HG02852 (cell line): ENCODE measurements around the gene EIF4H.
"Not testable (repeated sequence)": the region's sequence is repeated elsewhere in the genome, so short reads cannot be mapped to it uniquely, and the experiment has no call there.

Experiments
- ATAC-seq: cut with Tn5 transposase; IDR thresholded peaks from one replicate; pipeline ENCODE4 v1.9.1; 2021; ENCODE audit warnings: mild to moderate bottlenecking, moderate library complexity; ENCODE audit not compliant: unreplicated experiment

The EIF4H gene

DNA sequence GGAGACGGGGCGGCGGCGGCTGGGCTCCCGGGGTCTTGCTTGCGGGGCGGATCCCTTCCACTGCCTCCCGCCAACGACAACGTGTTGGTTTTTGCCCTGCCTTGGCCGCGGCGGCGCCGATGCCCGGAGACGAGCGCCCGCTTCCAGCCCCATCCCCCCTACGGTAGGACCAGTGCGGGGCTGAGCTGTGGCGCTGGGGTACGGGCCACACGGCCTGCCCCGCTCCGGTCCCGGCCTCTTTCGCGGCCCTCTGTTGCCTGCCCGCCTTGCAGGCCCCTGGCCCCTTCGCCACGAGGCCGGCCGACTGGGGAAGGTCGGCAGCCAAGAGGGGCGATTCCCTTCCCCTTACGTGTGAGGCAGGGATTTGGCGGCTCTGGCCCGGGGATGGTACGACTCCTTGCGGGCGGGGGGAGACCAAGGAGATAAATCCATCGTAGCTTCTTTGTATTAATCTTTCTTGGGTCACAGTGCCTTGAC lies 488 bp downstream of the EIF4H start:
- peak; percentile 25 for ATAC-seq

DNA sequence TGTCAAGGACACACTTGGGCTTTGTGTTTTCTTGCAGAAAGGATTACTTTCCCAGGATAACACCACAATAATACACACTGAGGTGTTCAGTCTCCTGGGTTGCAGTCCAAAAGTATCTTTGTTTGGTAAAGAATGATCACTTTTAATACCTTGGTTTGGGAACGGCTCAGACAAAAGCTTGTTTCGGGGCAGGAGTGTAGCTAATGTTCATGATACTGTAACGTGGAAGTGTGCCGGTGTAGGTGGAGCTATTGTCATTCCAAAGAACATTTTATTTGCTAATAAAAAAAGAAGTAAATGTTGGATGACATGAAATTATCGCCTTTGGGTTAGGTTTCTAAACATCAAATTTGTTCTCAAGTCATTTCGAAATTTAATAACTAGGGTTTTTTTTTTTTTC lies 1.2 kb downstream of the EIF4H start:
- ATAC-seq = no peak

- no peak for ATAC-seq
Observed at GRCh38 chr7:74176555-74176954, 2.4 kb downstream of the EIF4H start.

DNA sequence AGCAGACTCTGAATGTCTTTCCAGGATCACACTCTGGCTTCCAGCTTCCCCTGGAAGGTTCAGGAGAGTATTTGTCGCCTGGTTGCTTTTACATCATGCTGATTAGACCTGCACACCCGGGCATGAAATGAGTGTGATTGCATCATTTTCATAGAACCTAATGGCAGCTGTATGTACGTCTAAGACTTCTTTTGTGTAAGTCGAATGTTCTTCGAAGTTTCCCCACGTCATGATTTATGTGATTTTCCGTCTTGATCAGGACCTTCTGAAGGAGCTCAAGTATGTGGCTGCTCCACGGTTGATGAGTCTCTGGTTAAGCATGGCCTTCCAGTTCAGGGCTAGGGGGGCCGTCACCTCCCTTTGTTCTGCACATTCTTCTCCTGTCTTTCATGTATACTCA lies 4.5 kb downstream of the EIF4H start:
- no peak for ATAC-seq

DNA sequence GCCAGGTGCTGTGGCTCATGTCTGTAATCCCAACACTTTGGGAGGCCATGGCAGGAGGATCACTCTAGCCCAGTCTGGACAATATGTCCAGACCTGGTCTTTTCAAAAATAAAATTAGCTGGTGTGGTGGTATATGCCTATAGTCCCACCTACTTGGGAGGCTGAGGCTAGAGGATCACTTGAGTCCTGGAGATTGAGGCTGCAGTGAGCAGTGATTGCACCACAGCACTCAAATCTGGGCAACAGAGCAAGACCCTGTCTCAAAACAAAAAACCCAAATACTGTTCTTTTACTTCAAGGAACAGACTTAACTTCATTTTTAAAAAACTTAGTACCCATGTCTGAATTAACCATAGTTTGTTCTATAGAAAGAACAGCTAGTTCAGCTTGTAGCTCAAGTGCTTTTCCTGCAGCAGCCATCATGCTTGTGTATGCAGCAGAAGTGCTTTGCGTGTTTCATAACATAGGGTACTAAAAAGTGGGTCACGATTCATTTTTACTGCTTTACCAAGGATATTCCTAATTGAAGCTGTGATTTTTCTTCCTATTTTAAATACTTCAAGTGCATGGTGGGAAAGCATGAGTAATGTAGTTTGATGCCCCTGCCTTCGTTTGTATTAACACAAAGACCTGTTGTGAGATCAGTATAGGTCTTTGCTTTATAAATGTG lies 5.9 kb downstream of the EIF4H start:
- ATAC-seq = no peak

- ATAC-seq = no peak
Observed at GRCh38 chr7:74180866-74181265, 6.7 kb downstream of the EIF4H start.

GRCh38 chr7:74181821-74182220 lies 7.7 kb downstream of the EIF4H start:
- ATAC-seq = no peak

DNA sequence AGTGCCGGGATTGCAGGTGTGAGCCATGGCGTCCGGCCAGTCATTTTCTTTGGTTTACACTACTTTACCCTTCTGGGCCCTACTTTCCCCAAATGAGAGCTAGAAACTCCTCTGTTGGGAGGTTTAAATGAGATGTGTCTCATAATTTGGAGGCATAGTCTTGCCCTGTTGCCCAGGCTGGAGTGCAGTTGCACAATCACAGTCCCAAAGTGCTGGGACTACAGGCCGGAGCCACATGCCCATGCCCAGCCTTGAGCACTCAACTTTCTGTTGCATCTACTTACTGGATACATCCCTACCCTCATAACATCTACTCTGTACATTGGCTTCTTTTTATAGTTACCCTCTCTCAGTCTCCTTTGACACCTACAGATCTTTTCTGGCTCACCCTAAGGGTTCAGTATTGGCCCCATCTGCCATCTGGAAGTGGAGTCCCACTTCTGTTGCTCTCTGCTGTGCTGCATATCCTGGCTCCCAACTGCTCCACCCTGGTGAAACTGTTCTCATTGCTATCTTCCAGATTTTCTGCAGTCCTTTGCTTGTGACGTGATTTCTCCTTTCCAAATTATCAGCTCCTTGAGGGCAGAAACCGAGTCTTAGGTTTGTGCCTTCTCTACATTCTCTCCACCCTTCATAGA lies 8.4 kb downstream of the EIF4H start:
- no peak for ATAC-seq

- ATAC-seq = no peak
Observed at GRCh38 chr7:74183142-74183541, 9.0 kb downstream of the EIF4H start.

GRCh38 chr7:74183653-74184450 lies 9.7 kb downstream of the EIF4H start:
- ATAC-seq = no peak

- ATAC-seq = no peak
Observed at GRCh38 chr7:74185016-74185415, 10.9 kb downstream of the EIF4H start.

- no peak for ATAC-seq
Observed at GRCh38 chr7:74185636-74186035, 11.5 kb downstream of the EIF4H start.

DNA sequence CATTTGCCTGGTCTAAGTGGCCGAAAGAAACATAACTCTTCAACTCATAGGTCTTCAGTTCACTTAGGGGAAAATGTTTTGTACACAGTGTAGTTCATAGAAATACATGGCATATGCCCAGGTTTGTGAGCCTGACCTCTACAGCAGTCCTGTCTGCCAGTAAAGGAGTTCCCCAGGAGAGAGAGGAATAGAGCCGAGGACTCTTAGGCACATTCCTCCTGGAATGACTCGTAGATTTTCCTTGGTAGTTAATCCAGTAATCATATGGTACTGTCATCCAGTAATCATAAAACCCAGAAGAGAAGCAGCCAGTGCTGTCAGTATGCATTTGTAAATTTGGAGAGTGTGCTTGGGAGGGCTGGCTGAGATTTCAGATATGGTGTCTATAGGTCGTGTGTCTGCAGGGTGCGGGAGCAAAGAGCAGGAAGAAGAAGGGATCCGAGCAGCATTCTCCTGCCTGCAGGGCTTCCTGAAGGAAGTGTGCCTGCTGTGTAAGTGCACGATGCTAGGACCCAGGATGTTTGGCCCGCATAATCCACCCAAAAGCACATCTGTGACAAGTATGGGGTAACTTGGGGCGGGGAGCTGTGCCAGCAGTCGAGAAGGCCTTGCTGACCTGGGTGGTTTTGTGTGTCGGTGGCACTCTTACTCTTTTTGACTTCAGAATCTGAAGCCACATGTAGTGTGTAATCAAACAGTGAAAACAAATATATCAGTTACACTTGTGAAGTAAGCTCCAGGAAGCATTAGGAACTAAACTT lies 13.9 kb downstream of the EIF4H start:
- ATAC-seq = no peak

DNA sequence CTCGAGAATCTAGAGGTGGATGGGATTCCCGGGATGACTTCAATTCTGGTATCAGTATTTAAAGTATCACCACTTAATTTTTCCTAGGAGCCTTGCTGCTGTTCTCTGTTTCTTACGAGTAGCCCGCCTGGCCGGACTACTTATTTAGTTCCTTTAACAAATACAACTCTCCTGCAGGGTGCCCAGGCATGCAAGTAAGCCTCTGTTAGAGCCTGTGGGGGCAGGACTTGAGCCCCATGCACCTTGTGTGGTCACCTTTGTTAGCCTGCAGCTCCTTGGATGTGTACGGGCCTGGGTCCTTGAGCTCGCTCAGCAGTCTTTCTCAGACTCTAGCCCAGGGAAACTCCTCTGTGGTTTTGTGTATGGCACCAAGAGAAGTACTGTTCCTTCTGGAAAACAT lies 16.1 kb downstream of the EIF4H start:
- ATAC-seq = no peak

- no peak for ATAC-seq
Observed at GRCh38 chr7:74191231-74191630, 17.1 kb downstream of the EIF4H start.

DNA sequence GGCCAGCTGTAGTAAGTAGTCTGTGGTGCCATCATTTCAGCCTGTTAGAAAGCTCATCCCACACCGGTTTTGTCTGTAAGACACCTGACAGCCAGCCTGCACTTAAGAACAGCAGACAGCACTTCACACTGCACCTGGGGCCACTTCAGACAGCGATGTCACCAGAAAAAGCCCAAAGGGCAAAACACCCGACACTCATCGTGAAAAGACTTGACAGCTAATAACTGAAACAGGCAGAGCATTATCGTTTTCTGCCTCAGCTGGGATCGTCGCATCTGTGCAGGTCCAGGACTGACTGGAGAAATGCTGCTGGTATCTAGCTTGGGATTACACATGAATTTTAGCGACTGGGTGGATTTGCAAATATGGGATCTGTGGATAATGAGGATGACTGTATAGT lies 18.9 kb downstream of the EIF4H start:
- ATAC-seq = no peak

DNA sequence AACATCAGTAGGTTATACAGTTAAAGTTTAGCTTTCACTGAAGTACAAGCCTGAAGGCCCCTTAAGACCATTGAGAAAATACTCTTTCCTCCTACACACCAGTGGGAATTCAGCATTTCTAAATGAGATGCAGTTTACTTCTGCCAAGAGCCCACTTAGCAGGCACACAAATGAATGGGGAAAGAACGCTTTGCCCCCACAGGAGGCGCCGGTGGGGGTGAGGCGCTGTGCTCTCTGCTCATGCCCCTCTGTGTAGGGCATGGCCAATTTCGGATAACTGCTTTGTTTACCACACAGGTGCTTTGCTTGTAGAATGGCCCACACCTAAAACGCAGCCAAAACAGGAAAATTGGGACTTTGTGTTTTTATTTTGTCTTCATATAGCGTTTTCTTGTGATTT lies 19.8 kb downstream of the EIF4H start:
- ATAC-seq = no peak

GRCh38 chr7:74194686-74195085 lies 20.5 kb downstream of the EIF4H start:
- no peak for ATAC-seq

- ATAC-seq = not testable (repeated sequence)
Observed at GRCh38 chr7:74195139-74195860, 21.1 kb downstream of the EIF4H start.

DNA sequence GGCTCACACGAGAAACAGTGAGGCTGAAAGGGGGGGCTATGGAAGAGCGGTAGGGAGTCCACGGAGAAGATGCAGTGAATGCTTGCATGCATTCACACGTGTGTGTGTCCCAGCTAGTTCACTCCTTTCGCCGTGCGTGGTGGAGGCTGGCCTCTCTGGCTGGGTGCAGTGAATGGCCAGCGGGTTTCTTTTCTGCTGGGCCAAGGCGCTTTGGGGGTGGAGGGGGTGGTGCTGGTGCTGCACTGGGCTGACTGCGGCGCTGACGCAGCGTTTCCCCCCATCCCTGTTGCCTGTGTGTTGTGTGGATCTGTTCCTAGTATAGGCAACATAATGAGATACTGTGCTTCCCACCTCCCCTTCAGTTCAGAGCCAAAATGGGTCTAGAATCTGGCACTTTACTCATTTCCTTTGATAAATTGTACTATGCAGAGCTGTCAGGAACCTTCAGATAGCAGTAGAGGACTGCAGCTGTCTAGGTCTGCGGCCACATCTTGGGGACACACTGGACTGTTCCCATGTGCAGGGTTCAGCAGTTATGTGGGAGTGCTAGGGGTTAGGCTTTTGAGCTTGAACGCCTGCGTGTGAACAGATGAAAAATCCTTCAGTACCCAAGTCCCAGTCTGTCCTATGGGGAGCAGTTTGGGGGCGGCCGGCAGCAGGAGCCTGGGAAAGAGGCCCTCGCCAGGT lies 22.0 kb downstream of the EIF4H start:
- not testable (repeated sequence) for ATAC-seq
